Measurements from ENCODE around the gene PAIP2. TPM values are rescaled to one million over a fixed set of nuclear protein-coding genes. Genes with fewer than 3 reads are reported as not detected.

PAIP2 gene
- total RNA-seq, 2 donors from 2014 or later = 102 to 157 TPM

- peak within 1 kb of the TSS; percentile 99 for H3K27ac Mint-ChIP-seq
- peak; percentile 77 for ATAC-seq (replicated peaks)
- peaks cover 45% of the 10 kb centered on the region for H3K36me3 Mint-ChIP-seq (ENCODE audit: low read depth)
- no peaks in the 10 kb centered on the region for H3K27me3 Mint-ChIP-seq
- peak within 1 kb of the TSS; percentile 97 for H3K4me3 Mint-ChIP-seq
- H3K4me1 Mint-ChIP-seq = peaks cover 27% of the 10 kb centered on the region
- no peaks in the 10 kb centered on the region for H3K9me3 Mint-ChIP-seq
These were observed 48.3 kb downstream of the PAIP2 start, which contains the start of gene MZB1 for GRCh38 chr5:139389701-139390638. TSS of gene MZB1 (minus strand) at chr5:139389913. CDS start at chr5:139389856, 57 bp downstream.

GRCh38 chr5:139390639-139391569, 49.2 kb downstream of the PAIP2 start:
- Mint-ChIP-seq H3K27ac (peak overlapping the region; percentile 99), H3K36me3 (ENCODE audit: low read depth) (peaks cover 54% of the 10 kb centered on the region), H3K27me3 (no peaks in the 10 kb centered on the region), H3K4me1 (peaks cover 21% of the 10 kb centered on the region), H3K4me3 (peak overlapping the region; percentile 97), H3K9me3 (no peaks in the 10 kb centered on the region)
- no peak for ATAC-seq (replicated peaks)

- peaks cover 28% of the 10 kb centered on the region for H3K4me1 Mint-ChIP-seq
- H3K36me3 Mint-ChIP-seq (ENCODE audit: low read depth) = peaks cover 61% of the 10 kb centered on the region
- no peaks in the 10 kb centered on the region for H3K27me3 Mint-ChIP-seq
These were observed 50.1 kb downstream of the PAIP2 start for GRCh38 chr5:139391570-139392323.

GRCh38 chr5:139392324-139392677, 50.6 kb downstream of the PAIP2 start:
- Mint-ChIP-seq H3K4me1 (peaks cover 33% of the 10 kb centered on the region), H3K36me3 (ENCODE audit: low read depth) (peaks cover 66% of the 10 kb centered on the region), H3K27me3 (no peaks in the 10 kb centered on the region), H3K4me3 (peak overlapping the region; percentile 97), H3K27ac (peak overlapping the region; percentile 99), H3K9me3 (no peaks in the 10 kb centered on the region)
- ATAC-seq (replicated peaks) = peak; percentile 21

More at GRCh38 chr5:139391570-139392323, 50.1 kb downstream of the PAIP2 start:
- ATAC-seq (replicated peaks) = peak; percentile 20
- Mint-ChIP-seq H3K9me3 (no peaks in the 10 kb centered on the region), H3K27ac (peak overlapping the region; percentile 99), H3K4me3 (peak overlapping the region; percentile 97)

- ATAC-seq (replicated peaks) = peak; percentile 68
- H3K4me1 Mint-ChIP-seq = peaks cover 33% of the 10 kb centered on the region
- no peaks in the 10 kb centered on the region for H3K9me3 Mint-ChIP-seq
- H3K36me3 Mint-ChIP-seq (ENCODE audit: low read depth) = peaks cover 68% of the 10 kb centered on the region
- peak overlapping the region; percentile 90 for H3K27ac Mint-ChIP-seq
- H3K27me3 Mint-ChIP-seq = no peaks in the 10 kb centered on the region
- H3K4me3 Mint-ChIP-seq = peak overlapping the region; percentile 97
These were observed 51.2 kb downstream of the PAIP2 start for GRCh38 chr5:139392678-139393496.

GRCh38 chr5:139393497-139394122, 52.0 kb downstream of the PAIP2 start:
- Mint-ChIP-seq H3K9me3 (no peaks in the 10 kb centered on the region), H3K36me3 (ENCODE audit: low read depth) (peaks cover 71% of the 10 kb centered on the region), H3K27me3 (no peaks in the 10 kb centered on the region), H3K4me3 (peak overlapping the region; percentile 97), H3K4me1 (peaks cover 33% of the 10 kb centered on the region), H3K27ac (peak overlapping the region; percentile 90)
- ATAC-seq (replicated peaks) = no peak

GRCh38 chr5:139394123-139394653, 52.5 kb downstream of the PAIP2 start:
- Mint-ChIP-seq H3K27ac (peak overlapping the region; percentile 90), H3K36me3 (ENCODE audit: low read depth) (peaks cover 72% of the 10 kb centered on the region), H3K27me3 (no peaks in the 10 kb centered on the region), H3K4me3 (peak overlapping the region; percentile 97), H3K9me3 (no peaks in the 10 kb centered on the region), H3K4me1 (peaks cover 35% of the 10 kb centered on the region)
- no peak for ATAC-seq (replicated peaks)

GRCh38 chr5:139394654-139395566, 53.3 kb downstream of the PAIP2 start, which contains the start of gene PROB1:
TSS of gene PROB1 (minus strand) at chr5:139395104. CDS start at chr5:139395081, 23 bp downstream.
- H3K27me3 Mint-ChIP-seq = no peaks in the 10 kb centered on the region
- no peak for ATAC-seq (replicated peaks)
- H3K9me3 Mint-ChIP-seq = no peaks in the 10 kb centered on the region
- peak within 1 kb of the TSS; percentile 97 for H3K4me3 Mint-ChIP-seq
- peaks cover 34% of the 10 kb centered on the region for H3K4me1 Mint-ChIP-seq
- peak within 1 kb of the TSS; percentile 90 for H3K27ac Mint-ChIP-seq
- H3K36me3 Mint-ChIP-seq (ENCODE audit: low read depth) = peaks cover 70% of the 10 kb centered on the region

- Mint-ChIP-seq H3K9me3 (no peaks in the 10 kb centered on the region), H3K4me1 (peaks cover 28% of the 10 kb centered on the region), H3K27me3 (no peaks in the 10 kb centered on the region), H3K27ac (no peak overlapping the region), H3K36me3 (ENCODE audit: low read depth) (peaks cover 64% of the 10 kb centered on the region), H3K4me3 (peak overlapping the region; percentile 59)
- ATAC-seq (replicated peaks) = no peak
These were observed 54.4 kb downstream of the PAIP2 start for GRCh38 chr5:139395844-139396640.

- H3K27ac Mint-ChIP-seq = peak overlapping the region; percentile 26
- H3K4me3 Mint-ChIP-seq = peak overlapping the region; percentile 59
- H3K4me1 Mint-ChIP-seq = peaks cover 22% of the 10 kb centered on the region
- no peaks in the 10 kb centered on the region for H3K27me3 Mint-ChIP-seq
- H3K36me3 Mint-ChIP-seq (ENCODE audit: low read depth) = peaks cover 57% of the 10 kb centered on the region
- H3K9me3 Mint-ChIP-seq = no peaks in the 10 kb centered on the region
- no peak for ATAC-seq (replicated peaks)
These were observed 55.0 kb downstream of the PAIP2 start for GRCh38 chr5:139396691-139397090.

GRCh38 chr5:139397921-139398320, 56.3 kb downstream of the PAIP2 start:
- Mint-ChIP-seq H3K27ac (peak overlapping the region; percentile 26), H3K27me3 (no peaks in the 10 kb centered on the region), H3K36me3 (ENCODE audit: low read depth) (peaks cover 49% of the 10 kb centered on the region), H3K4me3 (no peak overlapping the region), H3K4me1 (peaks cover 24% of the 10 kb centered on the region), H3K9me3 (no peaks in the 10 kb centered on the region)
- no peak for ATAC-seq (replicated peaks)

Measured in activated T-helper 17 cell treated with anti-CD3 and anti-CD28 coated beads, Interleukin-2, amount 50 U/mL, for 72 hours (primary cell).